Uterus (tissue), 4 donors: ENCODE data around the gene IFNG. TPM values are rescaled to one million over a fixed set of nuclear protein-coding genes. Genes with fewer than 3 reads are reported as not detected.

ENCODE experiments used
- DNase-seq, 2 donors: peaks; one replicate each; pipeline ENCODE4 v3.0.0-alpha.2; 2019 to 2020
- H3K27ac ChIP-seq, 2 donors: fragments of 200-600 bp; sonication (generic); 1 replicate in 1 of 2; 2 replicates in 1 of 2; pipeline ENCODE4 v1.5.1; 2016 to 2018
- H3K27me3 ChIP-seq, 2 donors: fragments of 200-600 bp; sonication (generic); one replicate each; pipeline ENCODE4 v1.5.1; 2018 to 2019; ENCODE audit warnings: control low read depth in 1 of 2
- H3K36me3 ChIP-seq, 2 donors: fragments of 200-600 bp; sonication (generic); one replicate each; pipeline ENCODE4 v1.5.1; 2019; ENCODE audit warnings: control low read depth in 1 of 2
- H3K4me1 ChIP-seq, 2 donors: fragments of 200-600 bp; sonication (generic); one replicate each; pipeline ENCODE4 v1.5.1; 2018 to 2019; ENCODE audit warnings: control low read depth in 1 of 2
- H3K4me3 ChIP-seq, 2 donors: fragments of 200-600 bp; sonication (generic); 1 replicate in 1 of 2; 2 replicates in 1 of 2; pipeline ENCODE4 v1.5.1; 2018 to 2019; ENCODE audit warnings: mild to moderate bottlenecking in 1 of 2
- H3K9me3 ChIP-seq, 2 donors: fragments of 200-600 bp; sonication (generic); one replicate each; pipeline ENCODE4 v1.5.1; 2019; ENCODE audit warnings: control low read depth in 1 of 2
- CTCF ChIP-seq, 4 experiments: fragments of 200-600 bp in 2 of 4; fragments of 450-650 bp in 2 of 4; sonication (generic) in 2 of 4; IDR thresholded peaks; one replicate each; pipeline ENCODE4 v1.5.1; 2016 to 2019; ENCODE audit warnings: antibody characterized with exemption in 4 of 4, mild to moderate bottlenecking in 2 of 4, moderate library complexity in 1 of 4
- POLR2A ChIP-seq, 2 donors: fragments of 450-650 bp; IDR thresholded peaks; one replicate each; pipeline ENCODE4 v1.6.1; 2016; ENCODE audit warnings: antibody characterized with exemption in 2 of 2, mild to moderate bottlenecking in 1 of 2, moderate library complexity in 1 of 2
- intact Hi-C: fragments of 100-400 bp; cut with DNase I; formaldehyde crosslinking; loops from one replicate; pipeline ENCODE4 v1.15.1; 2023; ENCODE audit warnings: low total_unique reads
- total RNA-seq, 4 donors: library from RNA; depleted of rRNA in 3 of 4; stranded (reverse); fragments of >200 nt in 3 of 4; gene quantifications; one replicate each; pipeline versions ENCODE4 v1.1.0 to v1.2.4, GENCODE V29; 2014 to 2023
- donor health status: DM: yes; HTN: yes; CAD: no.

IFNG gene
- total RNA-seq, 4 donors from 2014 or later = not detected

GRCh38 chr12:68119250-68119649 is 40.3 kb downstream of the IFNG start:
- no peaks in the 10 kb centered on the region for H3K27me3 ChIP-seq
- no peak for DNase-seq
- H3K9me3 ChIP-seq = no peaks in the 10 kb centered on the region
- H3K36me3 ChIP-seq = no peaks in the 10 kb centered on the region
- no peaks in the 10 kb centered on the region for H3K4me1 ChIP-seq
- intact Hi-C loops = no loop called here
- H3K4me3 ChIP-seq = no peak overlapping the region
- TF ChIP-seq CTCF (IDR thresholded peaks at IDR 0.05) (no peak), POLR2A (IDR thresholded peaks at IDR 0.05) (no peak)
- no peak overlapping the region for H3K27ac ChIP-seq

- TF ChIP-seq POLR2A (IDR thresholded peaks at IDR 0.05) (no peak), CTCF (IDR thresholded peaks at IDR 0.05) (no peak)
- Histone ChIP-seq H3K4me3 (no peak overlapping the region), H3K27me3 (no peaks in the 10 kb centered on the region), H3K4me1 (no peaks in the 10 kb centered on the region), H3K9me3 (no peaks in the 10 kb centered on the region), H3K27ac (no peak overlapping the region), H3K36me3 (no peaks in the 10 kb centered on the region)
- no peak for DNase-seq
- intact Hi-C loops = no loop called here
These were observed 41.3 kb downstream of the IFNG start for GRCh38 chr12:68118096-68118755.

- Histone ChIP-seq H3K9me3 (no peaks in the 10 kb centered on the region), H3K27me3 (no peaks in the 10 kb centered on the region), H3K27ac (no peak overlapping the region), H3K4me1 (no peaks in the 10 kb centered on the region), H3K36me3 (no peaks in the 10 kb centered on the region), H3K4me3 (no peak overlapping the region)
- intact Hi-C loops = no loop called here
- no peak for TF ChIP-seq CTCF (IDR thresholded peaks at IDR 0.05)
- TF ChIP-seq POLR2A (IDR thresholded peaks at IDR 0.05) = no peak
- DNase-seq = no peak
These were observed 41.9 kb downstream of the IFNG start for GRCh38 chr12:68117661-68118060.

- TF ChIP-seq POLR2A (IDR thresholded peaks at IDR 0.05) (no peak), CTCF (IDR thresholded peaks at IDR 0.05) (no peak)
- H3K27ac ChIP-seq = no peak overlapping the region
- no peak overlapping the region for H3K4me3 ChIP-seq
- H3K4me1 ChIP-seq = no peaks in the 10 kb centered on the region
- H3K36me3 ChIP-seq = no peaks in the 10 kb centered on the region
- H3K27me3 ChIP-seq = no peaks in the 10 kb centered on the region
- no peak for DNase-seq
- H3K9me3 ChIP-seq = no peaks in the 10 kb centered on the region
- intact Hi-C loops = no loop called here
These were observed 44.3 kb downstream of the IFNG start for GRCh38 chr12:68115281-68115680.

GRCh38 chr12:68114606-68115005 is 44.9 kb downstream of the IFNG start:
- no peak for DNase-seq
- Histone ChIP-seq H3K27ac (no peak overlapping the region), H3K9me3 (no peaks in the 10 kb centered on the region), H3K4me3 (no peak overlapping the region), H3K27me3 (no peaks in the 10 kb centered on the region), H3K36me3 (no peaks in the 10 kb centered on the region), H3K4me1 (no peaks in the 10 kb centered on the region)
- TF ChIP-seq CTCF (IDR thresholded peaks at IDR 0.05) (no peak), POLR2A (IDR thresholded peaks at IDR 0.05) (no peak)
- intact Hi-C loops = no loop called here
